Left cardiac atrium (tissue), 4 donors: ENCODE data around the gene RPE. TPM values are rescaled to one million over a fixed set of nuclear protein-coding genes. Genes with fewer than 3 reads are reported as not detected.

Experiments used
- ATAC-seq, 2 donors: fragments of 200-7000 bp; cut with Tn5 transposase; one replicate each; pipeline ENCODE4 v1.9.1; 2020; ENCODE audit warnings: mild to moderate bottlenecking in 2 of 2, moderate library complexity in 2 of 2
- DNase-seq: peaks from one replicate; pipeline ENCODE4 v3.0.0-alpha.2; 2020
- intact Hi-C, 2 donors: fragments of 100-400 bp; cut with DNase I; formaldehyde crosslinking; loops; one replicate each; pipeline versions ENCODE4 v1.14.1 to v1.15.1; 2022 to 2023
- total RNA-seq, 2 donors: library from RNA; stranded (reverse); fragmentation: NEBNext Ultra II Directional; extraction: Animal tissue kit (Norgen Biotek cat#: 25700); gene quantifications; one replicate each; pipeline ENCODE4 v1.2.1, GENCODE V29; 2021
- donor health status: DM: no; HTN: yes; CAD: no.
- donor health status: DM: no; HTN: yes; CAD: no; lungs with severe emphysema.
- donor health status: DM: yes; HTN: yes; CAD: no.
- donor health status: Dilated cardiomyopathy.

Gene RPE
- total RNA-seq, 2 donors from 2014 or later: 29.3 to 30.0 TPM

- no peak for ATAC-seq
- no peak for DNase-seq
- intact Hi-C loops: no loop called here
These were observed 53.4 kb downstream of the RPE start for GRCh38 chr2:210055825-210056224.

- ATAC-seq: no peak
- intact Hi-C loops: no loop called here
- no peak for DNase-seq
These were observed 60.9 kb downstream of the RPE start for GRCh38 chr2:210063306-210063705.

Other genes with a start within 250 kb of the RPE start
- under 1 TPM in 1 of 2 donors, not detected in 1; 0.18 TPM for gene UNC80, start 230.8 kb upstream of the RPE start, total RNA-seq
- gene KANSL1L, start 168.8 kb downstream of the RPE start, total RNA-seq: 10 to 100 TPM; 15.5 to 17.1 TPM
- gene ACADL, start 222.8 kb downstream of the RPE start, total RNA-seq: 1 to 10 TPM; 2.5 to 4.6 TPM